A673 (cell line): ENCODE measurements around the gene TMEM178B. TPM values are rescaled to one million over a fixed set of nuclear protein-coding genes. Genes with fewer than 3 reads are reported as not detected.

ENCODE experiments used
- BruUV-seq: library from RNA; stranded (reverse); fragments of 400-500 nt; replicated peaks from 2 replicates; lab custom pipeline; 2021; lab: Mats Ljungman, UMichigan
- CTCF ChIA-PET: fragments of 300-600 bp; sonication (Branson Sonifier 250); formaldehyde crosslinking; loops from one replicate; lab custom pipeline; 2022; ENCODE audit warnings: antibody characterized with exemption; lab: Charles Lee
- POLR2A ChIA-PET: fragments of 300-600 bp; sonication (Branson Sonifier 250); formaldehyde crosslinking; loops from one replicate; lab custom pipeline; 2022; ENCODE audit warnings: antibody characterized with exemption; ENCODE audit not compliant: low non-redundant PET; lab: Charles Lee
- DNase-seq: peaks from one replicate; pipeline ENCODE4 v3.0.0-alpha.2; 2015; ENCODE audit warnings: low spot score
- H3K27ac ChIP-seq: fragments of 200-600 bp; sonication (generic); 2 replicates; pipeline ENCODE4 v1.5.1; 2016; ENCODE audit warnings: mixed run types, low read depth, mild to moderate bottlenecking, mixed read lengths, antibody characterized with exemption, low read length; ENCODE audit not compliant: poor library complexity, severe bottlenecking
- H3K27me3 ChIP-seq: fragments of 200-600 bp; sonication (generic); replicated peaks from 2 replicates; pipeline ENCODE4 v1.6.1; 2017; ENCODE audit warnings: mixed run types, low read depth, mild to moderate bottlenecking, mixed read lengths, antibody characterized with exemption, low read length; ENCODE audit not compliant: insufficient read depth, poor library complexity
- H3K36me3 ChIP-seq: fragments of 200-600 bp; sonication (generic); 2 replicates; pipeline ENCODE4 v1.6.1; 2016; ENCODE audit warnings: mixed run types, mild to moderate bottlenecking, mixed read lengths, antibody characterized with exemption, low read length; ENCODE audit not compliant: insufficient read depth, poor library complexity, severe bottlenecking
- H3K4me1 ChIP-seq: fragments of 200-600 bp; sonication (generic); 2 replicates; pipeline ENCODE4 v1.6.1; 2017; ENCODE audit warnings: mixed run types, mild to moderate bottlenecking, mixed read lengths, antibody characterized with exemption, low read length; ENCODE audit not compliant: insufficient read depth, poor library complexity, severe bottlenecking
- H3K4me3 ChIP-seq: fragments of 200-600 bp; sonication (generic); 2 replicates; pipeline ENCODE4 v1.5.1; 2016; ENCODE audit warnings: low read depth, mixed run types, mild to moderate bottlenecking, mixed read lengths, low read length; ENCODE audit not compliant: poor library complexity, severe bottlenecking
- H3K9me3 ChIP-seq: fragments of 200-600 bp; sonication (generic); 2 replicates; pipeline ENCODE4 v1.6.1; 2016; ENCODE audit warnings: mixed run types, low read depth, mild to moderate bottlenecking, mixed read lengths, antibody characterized with exemption, low read length; ENCODE audit not compliant: poor library complexity, severe bottlenecking
- EZH2 ChIP-seq: fragments of 200-600 bp; sonication (generic); IDR thresholded peaks from 2 replicates; pipeline ENCODE4 v1.6.1; 2017; ENCODE audit warnings: borderline replicate concordance, low read depth, mild to moderate bottlenecking, mixed read lengths, antibody characterized with exemption, low read length; ENCODE audit not compliant: poor library complexity, severe bottlenecking
- intact Hi-C: fragments of 100-400 bp; cut with micrococcal nuclease; formaldehyde crosslinking; loops from one replicate; pipeline ENCODE4 v1.10.0; 2022; ENCODE audit not compliant: unreplicated experiment
- total RNA-seq: library from RNA; stranded (reverse); gene quantifications from 2 replicates; pipeline ENCODE4 v1.2.3, GENCODE V29; 2021
- TF ChIP-seq, protein P1 (sequence below): fragments of 300-800, 200-600 bp; sonication (generic); conservative IDR thresholded peaks from 2 replicates; pipeline ENCODE4 v1.5.1; 2017; ENCODE audit warnings: low read depth, mild to moderate bottlenecking, antibody characterized with exemption, low read length, moderate library complexity, mixed read lengths

The TMEM178B gene
- total RNA-seq, 1 experiment from 2014 or later: 2.8 TPM

DNA sequence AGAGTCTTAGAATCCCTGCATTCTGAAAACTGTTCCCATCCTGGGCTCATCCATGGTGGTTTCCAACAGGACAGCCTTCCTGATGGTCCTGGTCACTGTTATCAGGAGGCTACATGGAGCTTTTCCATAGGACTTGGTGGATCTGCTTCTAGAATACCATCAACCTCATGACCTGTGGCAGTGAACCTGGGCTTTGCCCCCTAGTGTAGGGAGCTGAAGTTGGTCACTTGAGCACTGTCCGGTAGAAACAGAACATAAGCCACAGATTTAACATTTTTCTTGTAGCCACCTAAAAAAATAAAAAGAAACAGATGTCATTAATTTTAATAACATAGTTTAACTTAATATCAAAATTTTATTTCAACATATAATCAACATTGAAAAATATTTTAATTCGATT is 165.8 kb downstream of the TMEM178B start:
- Histone ChIP-seq H3K4me1 (no peaks in the 10 kb centered on the region), H3K27me3 (no peaks in the 10 kb centered on the region), H3K36me3 (no peaks in the 10 kb centered on the region), H3K27ac (no peak overlapping the region), H3K9me3 (no peaks in the 10 kb centered on the region), H3K4me3 (no peak overlapping the region)
- BruUV-seq: no TSS peak
- intact Hi-C loops: no loop called here
- no peak for DNase-seq
- POLR2A ChIA-PET: no interaction called here
- CTCF ChIA-PET: no interaction called here
- TF ChIP-seq, protein P1, sequence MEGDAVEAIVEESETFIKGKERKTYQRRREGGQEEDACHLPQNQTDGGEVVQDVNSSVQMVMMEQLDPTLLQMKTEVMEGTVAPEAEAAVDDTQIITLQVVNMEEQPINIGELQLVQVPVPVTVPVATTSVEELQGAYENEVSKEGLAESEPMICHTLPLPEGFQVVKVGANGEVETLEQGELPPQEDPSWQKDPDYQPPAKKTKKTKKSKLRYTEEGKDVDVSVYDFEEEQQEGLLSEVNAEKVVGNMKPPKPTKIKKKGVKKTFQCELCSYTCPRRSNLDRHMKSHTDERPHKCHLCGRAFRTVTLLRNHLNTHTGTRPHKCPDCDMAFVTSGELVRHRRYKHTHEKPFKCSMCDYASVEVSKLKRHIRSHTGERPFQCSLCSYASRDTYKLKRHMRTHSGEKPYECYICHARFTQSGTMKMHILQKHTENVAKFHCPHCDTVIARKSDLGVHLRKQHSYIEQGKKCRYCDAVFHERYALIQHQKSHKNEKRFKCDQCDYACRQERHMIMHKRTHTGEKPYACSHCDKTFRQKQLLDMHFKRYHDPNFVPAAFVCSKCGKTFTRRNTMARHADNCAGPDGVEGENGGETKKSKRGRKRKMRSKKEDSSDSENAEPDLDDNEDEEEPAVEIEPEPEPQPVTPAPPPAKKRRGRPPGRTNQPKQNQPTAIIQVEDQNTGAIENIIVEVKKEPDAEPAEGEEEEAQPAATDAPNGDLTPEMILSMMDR: no peak
- no peak for TF ChIP-seq EZH2

DNA sequence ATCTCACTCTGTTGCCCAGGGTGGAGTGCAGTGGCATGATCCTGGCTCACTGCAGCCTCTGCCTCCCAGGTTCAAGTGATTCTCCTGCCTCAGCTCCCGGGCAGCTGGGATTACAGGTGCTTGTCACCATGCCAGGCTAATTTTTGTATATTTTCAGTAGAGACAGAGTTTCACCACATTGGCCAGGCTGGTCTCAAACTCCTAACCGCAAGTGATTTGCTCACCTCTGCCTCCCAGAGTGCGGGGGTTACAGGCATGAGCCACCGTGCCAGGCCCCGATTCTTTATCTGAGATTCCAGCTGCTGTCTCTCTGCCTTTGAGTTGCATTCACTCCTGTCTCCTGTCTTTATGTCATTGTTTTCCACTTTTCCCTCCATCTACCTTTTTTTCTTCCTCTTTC is 168.7 kb downstream of the TMEM178B start:
- no peak overlapping the region for H3K27ac ChIP-seq
- no peaks in the 10 kb centered on the region for H3K27me3 ChIP-seq
- H3K4me3 ChIP-seq: no peak overlapping the region
- BruUV-seq: no TSS peak
- no peaks in the 10 kb centered on the region for H3K36me3 ChIP-seq
- POLR2A ChIA-PET: no interaction called here
- CTCF ChIA-PET: no interaction called here
- DNase-seq: no peak
- H3K9me3 ChIP-seq: no peaks in the 10 kb centered on the region
- TF ChIP-seq, protein P1: no peak
- no peak for TF ChIP-seq EZH2
- intact Hi-C loops: no loop called here
- H3K4me1 ChIP-seq: no peaks in the 10 kb centered on the region

DNA sequence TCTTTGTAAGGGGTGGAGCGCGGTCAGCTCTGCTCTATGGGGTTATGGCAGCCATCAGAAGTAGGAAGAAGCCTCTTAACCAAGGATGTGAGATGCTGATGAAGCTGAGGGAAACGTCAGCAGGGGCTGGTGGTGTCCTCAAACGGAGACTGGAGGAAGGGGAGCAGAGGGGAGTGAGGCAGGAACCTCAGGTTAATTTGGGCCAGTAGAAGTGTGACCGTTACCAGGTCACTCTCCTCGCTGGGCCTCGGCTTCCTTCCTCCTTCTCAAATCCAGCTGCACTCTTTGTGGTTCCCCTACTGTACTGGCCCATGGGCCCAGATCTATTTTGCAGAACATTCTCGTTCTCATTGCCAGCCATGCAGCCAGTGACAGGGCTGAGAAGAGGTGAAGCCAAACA is 169.5 kb downstream of the TMEM178B start:
- Histone ChIP-seq H3K4me1 (no peaks in the 10 kb centered on the region), H3K27me3 (no peaks in the 10 kb centered on the region), H3K27ac (no peak overlapping the region), H3K9me3 (no peaks in the 10 kb centered on the region), H3K36me3 (no peaks in the 10 kb centered on the region), H3K4me3 (no peak overlapping the region)
- DNase-seq: no peak
- TF ChIP-seq, protein P1: no peak
- no peak for TF ChIP-seq EZH2
- CTCF ChIA-PET: no interaction called here
- POLR2A ChIA-PET: no interaction called here
- no TSS peak for BruUV-seq
- intact Hi-C loops: no loop called here
